Vagina (tissue), 2 donors: Measurements from ENCODE around the gene CNOT2. TPM values are rescaled to one million over a fixed set of nuclear protein-coding genes. Genes with fewer than 3 reads are reported as not detected.

Source experiments
- DNase-seq, 2 donors: peaks; one replicate each; pipeline ENCODE4 v3.0.0-alpha.2; 2017; ENCODE audit errors: extremely low spot score in 2 of 2
- H3K27ac ChIP-seq: fragments of 200-600 bp; sonication (generic); one replicate; pipeline ENCODE4 v1.5.1; 2019
- H3K27me3 ChIP-seq: fragments of 200-600 bp; sonication (generic); one replicate; pipeline ENCODE4 v1.5.1; 2019
- H3K36me3 ChIP-seq, 2 donors: fragments of 200-600 bp; sonication (generic); one replicate each; pipeline ENCODE4 v1.5.1; 2017 to 2019
- H3K4me1 ChIP-seq: fragments of 200-600 bp; sonication (generic); one replicate; pipeline ENCODE4 v1.5.1; 2019
- H3K4me3 ChIP-seq, 2 donors: fragments of 200-600 bp; sonication (generic); 1 replicate in 1 of 2; 2 replicates in 1 of 2; pipeline ENCODE4 v1.5.1; 2016 to 2019
- H3K9me3 ChIP-seq: fragments of 200-600 bp; sonication (generic); one replicate; pipeline ENCODE4 v1.5.1; 2019
- POLR2A ChIP-seq, 2 donors: fragments of 450-650 bp; IDR thresholded peaks; one replicate each; pipeline ENCODE4 v1.6.1; 2017; ENCODE audit warnings: antibody characterized with exemption in 2 of 2, mild to moderate bottlenecking in 2 of 2, moderate library complexity in 2 of 2
- POLR2AphosphoS5 ChIP-seq, 2 donors: sonication (generic); formaldehyde crosslinking; IDR thresholded peaks; one replicate each; pipeline ENCODE4 v1.9.0; 2017; ENCODE audit warnings: antibody characterized with exemption in 2 of 2, mild to moderate bottlenecking in 2 of 2, low read depth in 1 of 2; ENCODE audit not compliant: insufficient read depth in 1 of 2
- intact Hi-C: fragments of 100-400 bp; cut with DNase I; formaldehyde crosslinking; loops from one replicate; pipeline ENCODE4 v1.15.1; 2023
- total RNA-seq: library from RNA; depleted of rRNA; stranded (reverse); fragments of >200 nt; gene quantifications from one replicate; pipeline ENCODE4 v1.2.3, GENCODE V29; 2016
- TF ChIP-seq, protein P1 (sequence below), 3 experiments: fragments of 450-650 bp in 2 of 3; fragments of 200-600 bp in 1 of 3; sonication (generic) in 1 of 3; IDR thresholded peaks; one replicate each; pipeline ENCODE4 v1.5.1; 2017 to 2019; ENCODE audit warnings: antibody characterized with exemption in 3 of 3, mild to moderate bottlenecking in 2 of 3, moderate library complexity in 2 of 3

The CNOT2 gene
- total RNA-seq, 1 donor from 2014 or later = 176 TPM

DNA sequence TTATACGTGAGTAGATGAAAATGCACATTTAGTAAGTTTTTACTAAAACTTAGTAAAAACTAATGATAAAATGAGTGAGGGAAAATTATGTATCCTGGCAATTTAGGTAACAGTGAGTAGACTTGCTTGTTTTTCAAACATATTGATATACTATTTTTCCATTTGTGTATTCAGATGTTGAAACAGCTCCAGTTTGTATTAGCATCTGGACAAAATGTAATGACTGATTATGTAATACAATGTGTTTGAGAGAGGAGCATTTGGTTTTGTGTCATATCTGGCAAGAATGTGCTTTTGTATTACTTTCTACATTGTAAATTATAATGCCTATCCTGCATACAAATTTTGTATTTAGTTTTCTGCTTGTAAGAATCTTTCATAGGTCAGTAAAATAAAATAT, 5.6 kb downstream of the CNOT2 start:
- no peaks in the 10 kb centered on the region for H3K9me3 ChIP-seq
- no peaks in the 10 kb centered on the region for H3K36me3 ChIP-seq
- intact Hi-C loops = no loop called here
- H3K27ac ChIP-seq = no peak overlapping the region
- peaks cover 78% of the 10 kb centered on the region for H3K4me1 ChIP-seq
- DNase-seq = no peak
- TF ChIP-seq POLR2AphosphoS5 (IDR thresholded peaks at IDR 0.05; ENCODE audit: insufficient read depth in 1 of 2, low read depth in 1 of 2) (no peak), POLR2A (IDR thresholded peaks at IDR 0.05) (no peak)
- TF ChIP-seq, protein P1, sequence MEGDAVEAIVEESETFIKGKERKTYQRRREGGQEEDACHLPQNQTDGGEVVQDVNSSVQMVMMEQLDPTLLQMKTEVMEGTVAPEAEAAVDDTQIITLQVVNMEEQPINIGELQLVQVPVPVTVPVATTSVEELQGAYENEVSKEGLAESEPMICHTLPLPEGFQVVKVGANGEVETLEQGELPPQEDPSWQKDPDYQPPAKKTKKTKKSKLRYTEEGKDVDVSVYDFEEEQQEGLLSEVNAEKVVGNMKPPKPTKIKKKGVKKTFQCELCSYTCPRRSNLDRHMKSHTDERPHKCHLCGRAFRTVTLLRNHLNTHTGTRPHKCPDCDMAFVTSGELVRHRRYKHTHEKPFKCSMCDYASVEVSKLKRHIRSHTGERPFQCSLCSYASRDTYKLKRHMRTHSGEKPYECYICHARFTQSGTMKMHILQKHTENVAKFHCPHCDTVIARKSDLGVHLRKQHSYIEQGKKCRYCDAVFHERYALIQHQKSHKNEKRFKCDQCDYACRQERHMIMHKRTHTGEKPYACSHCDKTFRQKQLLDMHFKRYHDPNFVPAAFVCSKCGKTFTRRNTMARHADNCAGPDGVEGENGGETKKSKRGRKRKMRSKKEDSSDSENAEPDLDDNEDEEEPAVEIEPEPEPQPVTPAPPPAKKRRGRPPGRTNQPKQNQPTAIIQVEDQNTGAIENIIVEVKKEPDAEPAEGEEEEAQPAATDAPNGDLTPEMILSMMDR (IDR thresholded peaks at IDR 0.05) = no peak
- no peak overlapping the region for H3K4me3 ChIP-seq
- no peaks in the 10 kb centered on the region for H3K27me3 ChIP-seq

DNA sequence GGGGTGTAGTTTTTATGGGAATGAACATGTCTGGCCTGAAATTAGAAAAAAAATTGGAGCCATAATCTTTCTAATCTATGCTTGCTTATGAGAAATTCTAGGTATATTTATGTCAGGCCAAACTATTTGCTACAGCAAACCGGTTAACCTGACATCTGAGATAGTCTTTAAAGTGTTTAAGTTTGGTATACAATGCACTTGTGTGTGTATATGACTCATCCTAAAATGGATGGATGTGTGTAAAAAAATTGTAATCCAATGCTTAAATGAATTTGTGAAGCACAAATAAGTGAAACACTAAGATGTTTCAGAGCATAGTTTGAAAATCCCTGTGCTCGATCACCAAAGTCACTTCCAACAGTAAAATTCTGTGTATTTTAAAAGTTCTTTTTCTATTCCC, 6.7 kb downstream of the CNOT2 start:
- Histone ChIP-seq H3K4me3 (no peak overlapping the region), H3K36me3 (no peaks in the 10 kb centered on the region), H3K9me3 (no peaks in the 10 kb centered on the region), H3K4me1 (peaks cover 78% of the 10 kb centered on the region), H3K27ac (no peak overlapping the region), H3K27me3 (no peaks in the 10 kb centered on the region)
- intact Hi-C loops = no loop called here
- no peak for TF ChIP-seq POLR2A (IDR thresholded peaks at IDR 0.05)
- no peak for TF ChIP-seq POLR2AphosphoS5 (IDR thresholded peaks at IDR 0.05; ENCODE audit: insufficient read depth in 1 of 2, low read depth in 1 of 2)
- TF ChIP-seq, protein P1 (IDR thresholded peaks at IDR 0.05) = no peak
- no peak for DNase-seq

DNA sequence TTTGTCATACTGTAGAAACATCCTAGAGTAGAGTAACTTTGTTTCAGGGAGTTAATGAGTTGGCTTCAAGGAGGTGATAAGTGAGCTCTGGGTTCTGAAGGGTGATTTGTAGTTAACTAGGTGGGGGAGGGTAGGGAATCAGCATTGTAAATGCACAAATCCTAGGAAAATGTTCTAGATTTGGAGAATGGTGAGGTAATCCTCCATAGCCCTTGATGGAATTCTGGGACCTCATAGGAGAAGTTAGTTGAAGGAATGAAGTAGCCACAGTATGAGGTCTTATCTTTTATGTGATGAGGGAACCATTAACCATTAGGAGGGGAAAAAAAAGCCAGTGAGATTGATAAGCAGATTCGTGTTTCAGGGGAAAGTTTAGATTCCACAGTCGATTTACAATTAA, 8.0 kb downstream of the CNOT2 start:
- peaks cover 78% of the 10 kb centered on the region for H3K4me1 ChIP-seq
- no peak overlapping the region for H3K4me3 ChIP-seq
- TF ChIP-seq POLR2A (IDR thresholded peaks at IDR 0.05) = no peak
- TF ChIP-seq POLR2AphosphoS5 (IDR thresholded peaks at IDR 0.05; ENCODE audit: insufficient read depth in 1 of 2, low read depth in 1 of 2) = no peak
- TF ChIP-seq, protein P1 (IDR thresholded peaks at IDR 0.05) = no peak

DNA sequence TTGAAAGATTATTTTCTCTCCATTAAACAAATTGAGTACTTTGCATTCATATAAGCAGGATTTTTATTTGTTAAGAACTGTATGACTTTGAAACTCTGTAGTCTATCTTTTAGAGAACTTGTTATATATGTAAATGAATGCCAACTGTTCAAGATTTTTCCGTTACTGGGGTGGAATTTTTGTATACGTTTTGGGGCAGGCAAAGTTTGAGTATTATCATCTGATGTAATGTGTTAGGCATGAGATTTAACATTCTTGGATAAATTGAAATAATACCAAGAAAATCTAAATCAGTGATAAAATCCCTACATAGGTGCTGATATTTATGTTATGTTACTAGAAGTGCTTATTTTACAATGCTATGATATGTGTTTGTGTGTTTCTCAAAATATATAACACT, 8.4 kb downstream of the CNOT2 start:
- no peak overlapping the region for H3K4me3 ChIP-seq
- H3K27ac ChIP-seq = no peak overlapping the region
- H3K27me3 ChIP-seq = no peaks in the 10 kb centered on the region
- TF ChIP-seq POLR2AphosphoS5 (IDR thresholded peaks at IDR 0.05; ENCODE audit: insufficient read depth in 1 of 2, low read depth in 1 of 2) = no peak
- TF ChIP-seq POLR2A (IDR thresholded peaks at IDR 0.05) = no peak
- TF ChIP-seq, protein P1 (IDR thresholded peaks at IDR 0.05) = no peak
- H3K36me3 ChIP-seq = no peaks in the 10 kb centered on the region
- peaks cover 76% of the 10 kb centered on the region for H3K4me1 ChIP-seq
- no peaks in the 10 kb centered on the region for H3K9me3 ChIP-seq
- intact Hi-C loops = no loop called here
- DNase-seq = no peak

More for the DNA sequence above, 8.0 kb downstream of the CNOT2 start:
- Histone ChIP-seq H3K9me3 (no peaks in the 10 kb centered on the region), H3K27ac (no peak overlapping the region), H3K36me3 (no peaks in the 10 kb centered on the region), H3K27me3 (no peaks in the 10 kb centered on the region)
- intact Hi-C loops = no loop called here
- DNase-seq = no peak

DNA sequence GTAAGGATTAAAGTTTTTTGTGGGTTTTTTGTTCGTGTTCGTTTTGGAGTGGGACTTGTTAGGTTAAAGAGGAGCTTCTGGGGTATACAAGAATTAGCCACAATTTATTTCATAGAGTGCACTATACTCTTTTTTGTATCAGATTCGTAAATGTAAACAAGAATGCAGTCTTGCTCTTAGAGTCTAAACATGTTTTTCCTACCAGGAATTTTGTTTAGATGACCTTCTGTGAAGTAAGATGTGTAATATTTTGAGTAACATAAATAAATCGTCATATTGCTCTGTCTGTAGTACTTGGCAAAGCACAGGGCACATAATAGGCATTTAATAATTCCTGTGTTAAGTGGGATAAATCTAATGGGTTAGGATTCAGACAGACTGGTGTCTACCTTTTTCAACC, 9.6 kb downstream of the CNOT2 start:
- H3K27ac ChIP-seq = no peak overlapping the region
- TF ChIP-seq, protein P1 (IDR thresholded peaks at IDR 0.05) = no peak
- TF ChIP-seq POLR2A (IDR thresholded peaks at IDR 0.05) (no peak), POLR2AphosphoS5 (IDR thresholded peaks at IDR 0.05; ENCODE audit: insufficient read depth in 1 of 2, low read depth in 1 of 2) (no peak)
- H3K4me3 ChIP-seq = no peak overlapping the region
- no peaks in the 10 kb centered on the region for H3K9me3 ChIP-seq
- no peaks in the 10 kb centered on the region for H3K36me3 ChIP-seq
- H3K4me1 ChIP-seq = peaks cover 72% of the 10 kb centered on the region
- no peaks in the 10 kb centered on the region for H3K27me3 ChIP-seq
- intact Hi-C loops = no loop called here
- DNase-seq = no peak
